DOHH2 (cell line): Measurements from ENCODE around the gene ATG4A.

Source experiments
- H3F3A ChIP-seq: fragments of 200-600 bp; sonication (generic), shearing (Covaris generic); 2 replicates; pipeline ENCODE4 v1.6.0; 2016; ENCODE audit warnings: antibody characterized with exemption, mild to moderate bottlenecking; ENCODE audit not compliant: control insufficient read depth, insufficient read depth
- H3K27ac ChIP-seq: fragments of 200-600 bp; sonication (generic); 2 replicates; pipeline ENCODE4 v1.5.1; 2014; ENCODE audit warnings: low read depth, mild to moderate bottlenecking, low read length, moderate library complexity
- H3K27me3 ChIP-seq: fragments of 200-600 bp; sonication (generic); 2 replicates; pipeline ENCODE4 v1.6.1; 2014; ENCODE audit warnings: mild to moderate bottlenecking, low read length, mixed read lengths; ENCODE audit not compliant: control insufficient read depth
- H3K36me3 ChIP-seq: fragments of 200-600 bp; sonication (generic); 2 replicates; pipeline ENCODE4 v1.6.1; 2014; ENCODE audit warnings: mild to moderate bottlenecking, low read length, moderate library complexity, mixed read lengths; ENCODE audit not compliant: control insufficient read depth
- H3K4me1 ChIP-seq: fragments of 200-600 bp; sonication (generic); 2 replicates; pipeline ENCODE4 v1.6.1; 2014; ENCODE audit warnings: mild to moderate bottlenecking, low read length, mixed read lengths; ENCODE audit not compliant: control insufficient read depth
- H3K4me2 ChIP-seq: fragments of 200-600 bp; sonication (generic); 2 replicates; pipeline ENCODE4 v1.6.0; 2014; ENCODE audit warnings: mild to moderate bottlenecking, low read length, moderate library complexity
- H3K4me3 ChIP-seq: fragments of 200-600 bp; sonication (generic); 2 replicates; pipeline ENCODE4 v1.5.1; 2014; ENCODE audit warnings: mild to moderate bottlenecking, low read length, mixed read lengths
- H3K79me2 ChIP-seq: fragments of 200-600 bp; sonication (generic); 2 replicates; pipeline ENCODE4 v1.6.1; 2014; ENCODE audit warnings: mild to moderate bottlenecking, low read length, mixed read lengths; ENCODE audit not compliant: control insufficient read depth
- H3K9me2 ChIP-seq: fragments of 200-600 bp; sonication (generic); replicated peaks from 2 replicates; pipeline ENCODE4 v1.6.1; 2014; ENCODE audit warnings: mild to moderate bottlenecking, low read length, mixed read lengths; ENCODE audit not compliant: control insufficient read depth
- H3K9me3 ChIP-seq: fragments of 200-600 bp; sonication (generic); 2 replicates; pipeline ENCODE4 v1.6.1; 2014; ENCODE audit warnings: antibody characterized with exemption, low read length, mixed read lengths; ENCODE audit not compliant: control insufficient read depth, insufficient read depth
- H4K20me1 ChIP-seq: fragments of 200-600 bp; sonication (generic); 2 replicates; pipeline ENCODE4 v1.6.0; 2014; ENCODE audit warnings: low read depth, mild to moderate bottlenecking, antibody characterized with exemption, low read length, moderate library complexity; ENCODE audit not compliant: control insufficient read depth, insufficient read depth
- CTCF ChIP-seq: fragments of 200-600 bp; sonication (generic); IDR thresholded peaks from one replicate; pipeline ENCODE4 v1.5.1; 2014; ENCODE audit warnings: antibody characterized with exemption, mild to moderate bottlenecking, low read depth, low read length; ENCODE audit not compliant: poor library complexity, severe bottlenecking
- EZH2phosphoT487 ChIP-seq: fragments of 200-600 bp; sonication (generic); IDR thresholded peaks from 2 replicates; pipeline ENCODE4 v1.6.1; 2017; ENCODE audit warnings: borderline replicate concordance, mild to moderate bottlenecking, antibody characterized with exemption, low read length, moderate library complexity, mixed read lengths

ATG4A gene

GRCh38 chrX:108148524-108148923, 56.9 kb downstream of the ATG4A start:
- Histone ChIP-seq H3K9me3 (no peaks in the 10 kb centered on the region), H3K27me3 (no peaks in the 10 kb centered on the region), H3K4me1 (no peaks in the 10 kb centered on the region), H3K9me2 (no peaks in the 10 kb centered on the region), H3F3A (no peaks in the 10 kb centered on the region), H4K20me1 (no peaks in the 10 kb centered on the region), H3K4me3 (no peak overlapping the region), H3K79me2 (no peaks in the 10 kb centered on the region), H3K27ac (no peak overlapping the region), H3K4me2 (no peak overlapping the region), H3K36me3 (no peaks in the 10 kb centered on the region)
- TF ChIP-seq EZH2phosphoT487 (no peak), CTCF (no peak)

GRCh38 chrX:108156082-108156481, 64.5 kb downstream of the ATG4A start:
- no peak overlapping the region for H3K4me3 ChIP-seq
- no peak overlapping the region for H3K27ac ChIP-seq
- H3K9me2 ChIP-seq: no peaks in the 10 kb centered on the region
- no peaks in the 10 kb centered on the region for H3K79me2 ChIP-seq
- no peak for TF ChIP-seq CTCF
- TF ChIP-seq EZH2phosphoT487: no peak
- no peak overlapping the region for H3K4me2 ChIP-seq
- no peaks in the 10 kb centered on the region for H3K27me3 ChIP-seq
- no peaks in the 10 kb centered on the region for H3F3A ChIP-seq
- no peaks in the 10 kb centered on the region for H3K36me3 ChIP-seq
- H3K9me3 ChIP-seq: no peaks in the 10 kb centered on the region
- H4K20me1 ChIP-seq: no peaks in the 10 kb centered on the region
- no peaks in the 10 kb centered on the region for H3K4me1 ChIP-seq

- no peak for TF ChIP-seq EZH2phosphoT487
- no peak for TF ChIP-seq CTCF
- Histone ChIP-seq H3K27ac (no peak overlapping the region), H3K4me3 (no peak overlapping the region), H3K9me3 (no peaks in the 10 kb centered on the region), H3F3A (no peaks in the 10 kb centered on the region), H3K4me1 (no peaks in the 10 kb centered on the region), H3K9me2 (no peaks in the 10 kb centered on the region), H3K79me2 (no peaks in the 10 kb centered on the region), H4K20me1 (no peaks in the 10 kb centered on the region), H3K4me2 (no peak overlapping the region), H3K27me3 (no peaks in the 10 kb centered on the region), H3K36me3 (no peaks in the 10 kb centered on the region)
Measured at GRCh38 chrX:108156934-108157466, 65.4 kb downstream of the ATG4A start.
